Measurements from ENCODE around the gene RPA1. TPM values are rescaled to one million over a fixed set of nuclear protein-coding genes. Genes with fewer than 3 reads are reported as not detected.

Gene RPA1
- total and polyA plus RNA-seq, 4 donors, result 10.7 to 82.6 (median 33.6) TPM

DNA sequence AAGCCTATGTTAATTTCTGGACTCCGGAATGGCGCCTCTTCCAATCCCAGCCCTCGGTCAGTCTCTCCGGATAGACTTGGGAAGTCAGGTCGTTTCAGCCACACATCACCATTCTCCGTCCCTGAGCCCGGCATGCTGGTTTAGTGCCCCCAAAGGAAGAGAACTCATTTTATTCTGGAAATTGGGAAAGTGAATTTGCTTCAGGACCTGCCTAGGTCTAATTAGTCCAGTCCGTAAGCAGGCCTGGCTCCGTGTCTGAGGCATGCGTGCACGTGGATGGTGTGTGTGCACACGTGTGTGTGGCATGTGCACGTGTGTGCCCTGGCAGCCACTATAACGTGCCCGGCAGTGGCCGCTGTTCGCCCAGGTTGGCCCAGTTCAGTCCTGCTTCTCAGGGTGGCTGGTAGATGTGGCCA, 77.4 kb downstream of the RPA1 start:
- TF ChIP-seq, protein P1, sequence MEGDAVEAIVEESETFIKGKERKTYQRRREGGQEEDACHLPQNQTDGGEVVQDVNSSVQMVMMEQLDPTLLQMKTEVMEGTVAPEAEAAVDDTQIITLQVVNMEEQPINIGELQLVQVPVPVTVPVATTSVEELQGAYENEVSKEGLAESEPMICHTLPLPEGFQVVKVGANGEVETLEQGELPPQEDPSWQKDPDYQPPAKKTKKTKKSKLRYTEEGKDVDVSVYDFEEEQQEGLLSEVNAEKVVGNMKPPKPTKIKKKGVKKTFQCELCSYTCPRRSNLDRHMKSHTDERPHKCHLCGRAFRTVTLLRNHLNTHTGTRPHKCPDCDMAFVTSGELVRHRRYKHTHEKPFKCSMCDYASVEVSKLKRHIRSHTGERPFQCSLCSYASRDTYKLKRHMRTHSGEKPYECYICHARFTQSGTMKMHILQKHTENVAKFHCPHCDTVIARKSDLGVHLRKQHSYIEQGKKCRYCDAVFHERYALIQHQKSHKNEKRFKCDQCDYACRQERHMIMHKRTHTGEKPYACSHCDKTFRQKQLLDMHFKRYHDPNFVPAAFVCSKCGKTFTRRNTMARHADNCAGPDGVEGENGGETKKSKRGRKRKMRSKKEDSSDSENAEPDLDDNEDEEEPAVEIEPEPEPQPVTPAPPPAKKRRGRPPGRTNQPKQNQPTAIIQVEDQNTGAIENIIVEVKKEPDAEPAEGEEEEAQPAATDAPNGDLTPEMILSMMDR (IDR thresholded peaks at IDR 0.05; ENCODE audit: control extremely low read depth, extremely low read depth), result no peak
- no peak for ATAC-seq (ENCODE audit: insufficient read depth, low FRiP score)
- H3K9ac ChIP-seq (ENCODE audit: insufficient read depth in 1 of 2, low read length in 2 of 2), result no peak overlapping the region
- no peaks in the 10 kb centered on the region for H3K36me3 ChIP-seq (ENCODE audit: control insufficient read depth in 4 of 4, insufficient read depth in 4 of 4, low read length in 4 of 4)
- no peak overlapping the region for H3K27ac ChIP-seq (ENCODE audit: low read depth in 1 of 2, low read length in 1 of 2)
- H3K27me3 ChIP-seq (ENCODE audit: control insufficient read depth in 3 of 3, insufficient read depth in 3 of 3, low read length in 2 of 3), result peaks cover 0 to 64% (median 52%) of the 10 kb centered on the region in 3 donors
- no peak for DNase-seq
- H3K9me3 ChIP-seq (ENCODE audit: control insufficient read depth in 4 of 4, insufficient read depth in 3 of 4, low read length in 3 of 4), result no peaks in the 10 kb centered on the region
- H3K4me1 ChIP-seq (ENCODE audit: control insufficient read depth in 5 of 5, insufficient read depth in 5 of 5, low read length in 5 of 5), result peaks cover 0 to 17% (median 0%) of the 10 kb centered on the region in 5 donors
- no peak overlapping the region for H3K4me3 ChIP-seq
- 77 to 78% methylated on average over 17 of the region's 17 CpGs for WGBS, 2 donors

GRCh38 chr17:1907909-1908698, 78.3 kb downstream of the RPA1 start:
- DNase-seq, result peak; percentile 55 to 62 (median 61)
- Histone ChIP-seq H3K27ac (ENCODE audit: low read depth in 1 of 2, low read length in 1 of 2) (no peak overlapping the region), H3K36me3 (ENCODE audit: control insufficient read depth in 4 of 4, insufficient read depth in 4 of 4, low read length in 4 of 4) (no peaks in the 10 kb centered on the region), H3K4me1 (ENCODE audit: control insufficient read depth in 5 of 5, insufficient read depth in 5 of 5, low read length in 5 of 5) (peaks cover 0 to 17% (median 0%) of the 10 kb centered on the region in 5 donors), H3K9me3 (ENCODE audit: control insufficient read depth in 4 of 4, insufficient read depth in 3 of 4, low read length in 3 of 4) (no peaks in the 10 kb centered on the region), H3K4me3 (no peak overlapping the region), H3K9ac (ENCODE audit: insufficient read depth in 1 of 2, low read length in 2 of 2) (no peak overlapping the region), H3K27me3 (ENCODE audit: control insufficient read depth in 3 of 3, insufficient read depth in 3 of 3, low read length in 2 of 3) (peaks cover 0 to 69% (median 56%) of the 10 kb centered on the region in 3 donors)
- ATAC-seq (ENCODE audit: insufficient read depth, low FRiP score), result no peak
- WGBS, 2 donors, result 5% methylated on average over 49 of the region's 49 CpGs
- TF ChIP-seq, protein P1 (IDR thresholded peaks at IDR 0.05; ENCODE audit: control extremely low read depth, extremely low read depth), result no peak

- Histone ChIP-seq H3K4me3 (no peak overlapping the region), H3K9ac (ENCODE audit: insufficient read depth in 1 of 2, low read length in 2 of 2) (no peak overlapping the region), H3K4me1 (ENCODE audit: control insufficient read depth in 5 of 5, insufficient read depth in 5 of 5, low read length in 5 of 5) (peaks cover 0 to 17% (median 0%) of the 10 kb centered on the region in 5 donors), H3K27me3 (ENCODE audit: control insufficient read depth in 3 of 3, insufficient read depth in 3 of 3, low read length in 2 of 3) (peaks cover 0 to 74% (median 53%) of the 10 kb centered on the region in 3 donors), H3K27ac (ENCODE audit: low read depth in 1 of 2, low read length in 1 of 2) (no peak overlapping the region), H3K9me3 (ENCODE audit: control insufficient read depth in 4 of 4, insufficient read depth in 3 of 4, low read length in 3 of 4) (no peaks in the 10 kb centered on the region), H3K36me3 (ENCODE audit: control insufficient read depth in 4 of 4, insufficient read depth in 4 of 4, low read length in 4 of 4) (no peaks in the 10 kb centered on the region)
- ATAC-seq (ENCODE audit: insufficient read depth, low FRiP score), result peak; percentile 69
- 6 to 7% methylated on average over 22 of the region's 22 CpGs for WGBS, 2 donors
- TF ChIP-seq, protein P1 (IDR thresholded peaks at IDR 0.05; ENCODE audit: control extremely low read depth, extremely low read depth), result peak; percentile 64
- DNase-seq, result peak; percentile 83 to 91 (median 90)
Observed at GRCh38 chr17:1908699-1909309, 79.0 kb downstream of the RPA1 start.

All from lung (tissue), 12 donors.